Forelimb muscle (tissue), 1 donor: ENCODE results near the gene CPLX1. TPM values are rescaled to one million over a fixed set of nuclear protein-coding genes. Genes with fewer than 3 reads are reported as not detected.

Experiments
- DNase-seq: peaks from one replicate; pipeline ENCODE4 v3.0.0-alpha.2; 2013; ENCODE audit warnings: low read depth
- polyA plus RNA-seq: library from polyadenylated mRNA; unstranded; fragments of 120-200 nt; gene quantifications from one replicate; pipeline ENCODE4 v1.2.1, GENCODE V29; 2013; ENCODE audit not compliant: insufficient read length

Gene CPLX1
- polyA plus RNA-seq, 1 donor: 0.40 TPM

- no peak for DNase-seq
These were observed 90.3 kb downstream of the CPLX1 start for GRCh38 chr4:735583-735982.

Other genes with a start within 250 kb of the CPLX1 start
- not detected for gene TMEM271, start 249.8 kb downstream of the CPLX1 start, polyA plus RNA-seq
- gene PDE6B, start 200.6 kb downstream of the CPLX1 start, polyA plus RNA-seq: 16.1 TPM
- gene ATP5ME, start 151.9 kb downstream of the CPLX1 start, polyA plus RNA-seq: 288 TPM
- gene MYL5, start 151.6 kb downstream of the CPLX1 start, polyA plus RNA-seq: 1,014 TPM
- 25.2 TPM for gene SLC49A3, start 137.0 kb downstream of the CPLX1 start, polyA plus RNA-seq
- gene PCGF3, start 120.3 kb downstream of the CPLX1 start, polyA plus RNA-seq: 62.9 TPM
- gene GAK, start 106.2 kb upstream of the CPLX1 start, polyA plus RNA-seq: 34.6 TPM
- gene TMEM175, start 106.3 kb upstream of the CPLX1 start, polyA plus RNA-seq: 18.8 TPM
- 3.6 TPM for gene DGKQ, start 147.4 kb upstream of the CPLX1 start, polyA plus RNA-seq
- 13.9 TPM for gene IDUA, start 160.9 kb upstream of the CPLX1 start, polyA plus RNA-seq
- 5.2 TPM for gene SLC26A1, start 167.3 kb upstream of the CPLX1 start, polyA plus RNA-seq
- 295 TPM for gene FGFRL1, start 185.5 kb upstream of the CPLX1 start, polyA plus RNA-seq